Prostate gland (tissue), 2 donors: ENCODE measurements around the gene GPR137C.

Source experiments
- CTCF ChIP-seq, 4 experiments: fragments of 200-600 bp in 2 of 4; fragments of 450-650 bp in 2 of 4; sonication (generic) in 2 of 4; IDR thresholded peaks; 1 replicate in 3 of 4; 2 replicates in 1 of 4; pipeline ENCODE4 v1.5.1; 2016 to 2019; ENCODE audit warnings: antibody characterized with exemption in 4 of 4, mild to moderate bottlenecking in 2 of 4, moderate library complexity in 2 of 4
- POLR2A ChIP-seq: fragments of 450-650 bp; IDR thresholded peaks from one replicate; pipeline ENCODE4 v1.6.1; 2016; ENCODE audit warnings: antibody characterized with exemption, mild to moderate bottlenecking

GRCh38 chr14:52649511-52649910, 96.9 kb downstream of the GPR137C start:
- TF ChIP-seq CTCF (IDR thresholded peaks at IDR 0.05) (no peak), POLR2A (no peak)
